22Rv1 (cell line): ENCODE measurements around the gene FNBP1.

ENCODE experiments used
- H3K27ac ChIP-seq: fragments of 450-650 bp; 2 replicates; pipeline ENCODE4 v1.5.1; 2017
- CTCF ChIP-seq: fragments of 450-650 bp; IDR thresholded peaks from 2 replicates; pipeline ENCODE4 v1.5.1; 2017; ENCODE audit warnings: mild to moderate bottlenecking
- ZFX ChIP-seq: fragments of 450-650 bp; IDR thresholded peaks from 2 replicates; pipeline ENCODE4 v1.6.1; 2017; ENCODE audit warnings: antibody characterized with exemption, borderline replicate concordance

Gene FNBP1

DNA sequence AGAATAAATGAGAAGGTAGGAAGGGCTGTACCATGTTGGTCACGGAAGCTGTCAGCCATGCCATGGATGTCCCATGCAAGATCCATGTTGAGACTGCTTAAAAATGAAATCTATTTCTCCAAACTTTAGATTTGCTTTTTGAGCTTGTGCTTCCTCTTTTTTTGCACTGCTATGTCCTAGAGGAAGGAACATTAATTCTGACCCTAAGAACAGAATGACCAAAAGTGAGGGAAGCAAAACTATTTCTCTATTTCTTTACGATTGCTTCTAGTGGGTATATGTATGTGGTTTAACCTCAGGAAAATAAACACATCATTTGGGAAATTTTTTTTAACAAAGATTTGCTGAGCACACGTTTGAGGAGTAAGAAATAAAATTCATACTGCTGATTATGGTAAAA lies 123.1 kb downstream of the FNBP1 start:
- TF ChIP-seq CTCF (no peak), ZFX (no peak)
- H3K27ac ChIP-seq, result no peak overlapping the region

DNA sequence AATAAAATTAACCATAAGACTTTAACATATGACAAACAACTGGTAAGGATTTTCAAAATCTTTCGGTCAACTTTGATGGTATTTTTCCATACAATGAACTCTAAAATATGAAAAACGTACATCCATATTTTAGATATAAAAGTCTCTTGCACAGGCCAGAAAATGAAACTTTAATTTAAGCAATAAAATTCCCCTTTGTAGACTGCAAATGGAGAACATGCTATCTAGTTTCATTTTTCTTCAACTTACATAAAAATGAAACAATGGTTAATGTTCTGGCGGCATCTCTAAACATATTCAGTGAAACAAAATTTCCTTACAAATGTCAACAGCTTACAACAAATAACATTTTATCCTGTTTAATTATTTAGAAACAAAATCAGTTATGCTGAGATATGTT lies 123.7 kb downstream of the FNBP1 start:
- H3K27ac ChIP-seq, result no peak overlapping the region
- TF ChIP-seq ZFX (no peak), CTCF (no peak)

DNA sequence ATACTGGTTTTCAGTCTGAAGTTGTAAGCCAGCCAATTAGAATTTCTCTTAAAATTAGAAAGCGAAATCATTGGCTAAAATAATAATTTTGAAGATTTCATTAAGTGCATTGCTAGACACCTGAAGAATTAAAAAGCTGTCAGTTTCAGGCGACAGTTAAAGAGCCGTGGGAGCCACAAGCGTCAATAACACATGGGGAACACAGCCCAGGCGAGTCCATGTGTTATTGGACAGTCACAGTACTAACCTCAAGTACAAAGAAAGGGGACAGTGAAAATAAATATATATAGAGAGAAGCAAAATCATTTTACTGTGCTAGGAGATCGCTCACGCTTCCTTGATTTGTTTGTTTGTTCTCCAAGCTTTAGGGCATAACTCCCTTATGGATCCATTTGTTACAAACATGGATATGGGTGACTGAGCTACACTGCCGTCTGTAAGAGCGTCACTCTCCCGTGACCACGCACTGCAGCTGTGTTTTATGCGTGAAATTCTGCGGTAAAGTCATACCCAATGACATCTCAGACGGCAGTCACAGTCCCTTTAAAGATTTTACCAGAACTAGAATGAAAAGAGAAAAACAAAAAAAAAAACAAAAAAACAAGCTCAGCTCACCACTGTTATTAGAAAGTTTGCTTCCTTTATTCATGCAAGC lies 124.6 kb downstream of the FNBP1 start:
- no peak overlapping the region for H3K27ac ChIP-seq
- TF ChIP-seq ZFX (no peak), CTCF (no peak)

- no peak overlapping the region for H3K27ac ChIP-seq
- TF ChIP-seq CTCF (no peak), ZFX (no peak)
Measured at GRCh38 chr9:129916707-129917106, 126.3 kb downstream of the FNBP1 start.

DNA sequence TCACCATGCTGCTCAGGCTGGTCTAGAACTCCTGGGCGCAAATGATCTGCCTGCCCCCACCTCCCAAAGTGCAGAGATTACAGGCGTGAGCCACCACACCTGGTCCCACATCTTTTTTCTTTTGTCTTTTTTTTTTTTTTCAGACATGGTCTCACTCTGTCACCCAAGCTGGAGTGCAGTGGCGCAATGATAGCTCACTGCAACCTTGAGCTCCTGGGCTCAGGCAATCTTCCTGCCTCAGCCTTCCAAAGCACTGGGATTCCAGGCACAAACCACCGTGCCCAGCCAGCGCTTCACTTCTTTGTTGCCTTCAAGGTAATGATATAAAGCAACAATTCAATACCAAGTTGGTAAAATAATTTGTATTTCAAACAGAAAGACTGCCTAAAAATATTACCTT lies 128.9 kb downstream of the FNBP1 start:
- no peak for TF ChIP-seq ZFX
- no peak for TF ChIP-seq CTCF

GRCh38 chr9:129910628-129911567 lies 132.1 kb downstream of the FNBP1 start:
- TF ChIP-seq CTCF (no peak), ZFX (no peak)

More for the DNA sequence above, 128.9 kb downstream of the FNBP1 start:
- no peak overlapping the region for H3K27ac ChIP-seq

GRCh38 chr9:129909851-129910250 lies 133.1 kb downstream of the FNBP1 start:
- no peak overlapping the region for H3K27ac ChIP-seq
- TF ChIP-seq ZFX, result no peak
- no peak for TF ChIP-seq CTCF

More at GRCh38 chr9:129910628-129911567, 132.1 kb downstream of the FNBP1 start:
- no peak overlapping the region for H3K27ac ChIP-seq
